CD4-positive, alpha-beta T cell treated with Interleukin-10 for 1 hour (primary cell): ENCODE data around the gene CLTB.

ENCODE experiments used
- DNase-seq: peaks from one replicate; pipeline ENCODE4 v3.0.0-alpha.2; 2020

CLTB gene

DNA sequence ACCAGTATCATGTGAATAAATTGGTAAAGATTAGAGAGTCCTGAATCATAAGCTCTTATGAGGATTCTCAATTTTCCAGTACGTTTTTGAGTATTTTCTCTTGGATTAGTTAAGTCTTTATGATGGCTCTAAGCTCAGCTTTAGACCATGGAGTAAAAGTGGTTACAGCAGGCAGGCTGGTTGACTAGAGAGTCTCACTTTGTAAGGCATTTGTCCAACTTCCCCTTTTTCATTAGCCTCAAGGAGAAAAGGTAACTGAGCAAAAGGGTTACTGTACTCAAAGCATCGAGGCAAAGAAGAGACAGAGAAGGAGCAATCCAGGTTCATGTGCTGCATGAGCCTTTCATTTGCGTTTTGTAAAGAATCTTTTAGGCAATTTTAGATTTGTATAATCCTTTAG is 36.5 kb downstream of the CLTB start:
- DNase-seq: no peak

DNA sequence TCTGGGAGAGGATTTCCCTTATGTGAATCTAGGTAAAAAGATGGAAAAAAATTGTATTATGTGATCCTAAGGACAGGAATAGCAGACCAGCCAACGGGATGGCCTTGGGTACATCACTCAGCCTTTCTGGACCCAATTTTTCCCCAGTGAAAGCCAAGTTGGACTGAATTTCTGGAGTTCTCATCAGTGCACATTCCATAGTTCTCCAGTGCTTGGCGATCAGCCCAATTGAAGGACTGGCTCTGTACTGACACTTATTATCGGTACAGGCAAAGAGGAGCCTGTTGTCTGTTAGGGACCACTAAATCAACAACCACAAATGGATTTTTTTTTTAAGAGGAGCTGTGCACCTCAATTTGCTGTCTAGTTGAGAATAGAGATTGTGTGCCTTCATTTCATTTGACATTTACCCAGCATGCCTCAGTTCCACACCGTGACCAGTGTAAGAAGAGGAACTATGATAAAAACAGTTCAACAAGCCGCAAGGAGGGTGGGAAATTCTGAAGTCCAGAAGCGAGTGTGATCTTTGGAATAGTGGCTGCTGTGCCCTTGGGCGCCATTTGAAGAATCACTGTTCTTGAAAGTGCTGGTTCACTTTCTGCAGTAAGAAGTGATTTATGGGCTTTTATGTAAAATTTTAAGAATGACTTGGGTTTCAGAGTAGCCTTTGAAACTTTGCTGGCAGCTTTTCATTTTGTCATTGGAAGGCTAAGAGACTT is 43.1 kb downstream of the CLTB start:
- no peak for DNase-seq

GRCh38 chr5:176371621-176372539 is 44.5 kb downstream of the CLTB start:
- DNase-seq: no peak

DNA sequence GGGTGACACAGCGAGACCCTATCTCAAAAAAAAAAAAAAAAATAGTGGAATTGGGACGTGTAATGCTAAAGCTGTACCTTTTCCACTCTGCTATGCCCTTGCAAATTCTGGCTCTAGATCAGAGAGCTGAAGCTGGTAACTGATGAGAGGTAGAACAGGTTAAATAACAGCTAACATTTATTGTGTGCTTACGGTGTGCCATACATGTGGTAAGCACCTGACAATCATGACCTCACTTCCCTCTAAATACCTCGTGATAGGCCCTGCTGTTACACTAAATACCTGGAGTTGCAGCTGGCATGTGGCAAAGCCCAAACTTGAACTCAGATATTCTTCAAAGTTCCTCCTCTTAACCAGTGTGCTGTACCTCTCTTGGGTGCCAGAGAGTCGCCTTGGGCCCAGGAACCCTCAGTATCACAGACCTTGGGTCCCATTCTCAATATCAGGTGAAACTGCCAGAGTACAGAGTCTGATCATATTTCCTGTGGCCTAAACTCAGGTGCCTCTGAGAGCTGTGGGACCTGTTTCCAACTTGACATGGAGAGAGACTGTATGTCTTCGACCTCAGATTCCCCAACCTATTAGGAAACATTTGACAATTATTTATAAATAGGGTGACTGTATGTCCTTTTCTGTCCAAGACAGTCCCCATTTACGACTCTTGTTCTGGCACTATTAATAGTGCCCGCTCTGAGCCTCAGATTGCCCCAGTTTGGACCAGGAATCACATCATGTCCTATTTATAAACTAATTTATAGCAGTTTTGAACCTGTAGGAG is 46.2 kb downstream of the CLTB start:
- DNase-seq: no peak

DNA sequence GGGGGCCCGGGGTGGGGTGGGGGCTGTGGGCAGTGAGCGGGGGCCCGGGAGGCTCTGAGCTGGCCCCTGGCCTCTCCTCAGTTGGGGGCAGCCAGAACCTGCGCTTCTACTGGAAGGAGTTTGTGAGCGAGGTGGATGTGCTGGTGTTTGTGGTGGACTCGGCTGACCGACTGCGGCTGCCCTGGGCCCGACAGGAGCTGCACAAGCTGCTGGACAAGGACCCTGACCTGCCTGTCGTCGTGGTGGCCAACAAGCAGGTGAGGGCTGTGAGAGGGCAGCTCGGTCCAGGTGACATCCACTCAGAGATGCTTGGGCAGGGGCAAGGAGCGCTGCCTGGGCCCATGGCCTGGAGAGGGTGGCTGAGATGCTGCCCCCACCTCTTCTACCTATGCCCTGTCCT is 47.6 kb downstream of the CLTB start:
- no peak for DNase-seq

GRCh38 chr5:176366232-176366894 is 50.0 kb downstream of the CLTB start:
- no peak for DNase-seq

- peak; percentile 61 for DNase-seq
Observed at GRCh38 chr5:176365351-176366231, 50.7 kb downstream of the CLTB start, which contains the start of gene ARL10. Gene ARL10 (plus strand): TSS chr5:176365487. CDS start chr5:176365564, 77 bp downstream.

GRCh38 chr5:176364765-176365350 is 51.5 kb downstream of the CLTB start:
- DNase-seq: no peak

- DNase-seq: no peak
Observed at GRCh38 chr5:176362233-176362490, 54.2 kb downstream of the CLTB start.

- peak; percentile 97 for DNase-seq
Observed at GRCh38 chr5:176361437-176362232, 54.7 kb downstream of the CLTB start, which contains the start of gene KIAA1191. Gene KIAA1191 (minus strand): TSS chr5:176361764. CDS start chr5:176359508, 2,256 bp downstream.

- no peak for DNase-seq
Observed at GRCh38 chr5:176360894-176361436, 55.4 kb downstream of the CLTB start.

- DNase-seq: no peak
Observed at GRCh38 chr5:176359658-176360057, 56.7 kb downstream of the CLTB start.

DNA sequence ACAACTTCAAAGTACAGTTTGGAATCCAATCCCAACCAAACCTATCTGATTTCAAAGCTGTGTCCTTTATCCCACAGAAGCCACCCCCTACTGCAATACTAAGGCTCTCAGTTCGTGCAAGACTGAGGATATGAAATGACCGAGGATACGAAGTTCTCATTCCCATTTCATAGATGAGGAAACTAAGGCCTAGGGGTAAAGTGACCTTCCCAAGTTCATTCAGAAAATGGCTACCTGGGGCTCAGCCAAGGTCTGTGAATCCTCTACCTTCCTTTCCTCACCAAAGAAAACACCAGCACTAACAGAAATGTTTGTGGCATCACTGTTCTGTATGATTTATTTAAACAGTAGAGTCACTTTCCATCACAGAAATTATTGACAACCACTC is 60.2 kb downstream of the CLTB start:
- no peak for DNase-seq

DNA sequence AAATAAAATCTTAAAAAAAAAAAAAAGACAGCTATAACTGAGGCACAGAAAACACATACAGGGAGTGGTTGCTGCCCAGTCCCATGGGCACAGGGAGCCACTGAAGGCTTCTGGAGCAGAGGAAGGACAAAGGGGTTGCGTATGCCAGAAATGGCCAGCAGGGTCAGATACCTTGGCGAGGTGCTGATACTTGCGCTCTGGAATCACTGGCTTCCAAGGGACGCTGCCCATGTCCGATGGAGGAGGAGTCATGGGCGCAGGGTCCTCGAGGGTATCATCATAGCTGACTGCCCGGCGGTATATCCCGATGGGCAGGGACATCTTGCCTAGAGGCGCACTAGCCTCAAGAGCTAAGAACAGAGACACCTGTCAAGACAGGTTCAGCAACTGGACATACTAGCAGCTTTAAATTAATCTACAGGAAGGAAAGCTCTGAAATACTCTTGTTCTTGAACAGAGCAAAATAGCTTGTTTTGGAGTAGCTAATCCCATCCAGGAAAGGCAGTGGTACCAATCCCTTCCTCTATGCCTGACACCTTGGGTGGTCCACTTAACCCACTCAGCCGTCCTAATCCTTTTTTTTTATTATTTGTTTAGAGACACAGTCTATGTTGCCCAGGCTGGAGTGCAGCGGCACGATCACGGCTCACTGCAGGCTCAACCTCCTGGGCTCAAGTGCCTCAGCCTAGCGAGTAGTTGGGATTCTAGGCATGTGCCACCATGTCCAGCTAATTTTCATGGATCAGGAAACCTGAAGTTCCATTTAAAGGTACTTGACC is 60.8 kb downstream of the CLTB start:
- no peak for DNase-seq

DNA sequence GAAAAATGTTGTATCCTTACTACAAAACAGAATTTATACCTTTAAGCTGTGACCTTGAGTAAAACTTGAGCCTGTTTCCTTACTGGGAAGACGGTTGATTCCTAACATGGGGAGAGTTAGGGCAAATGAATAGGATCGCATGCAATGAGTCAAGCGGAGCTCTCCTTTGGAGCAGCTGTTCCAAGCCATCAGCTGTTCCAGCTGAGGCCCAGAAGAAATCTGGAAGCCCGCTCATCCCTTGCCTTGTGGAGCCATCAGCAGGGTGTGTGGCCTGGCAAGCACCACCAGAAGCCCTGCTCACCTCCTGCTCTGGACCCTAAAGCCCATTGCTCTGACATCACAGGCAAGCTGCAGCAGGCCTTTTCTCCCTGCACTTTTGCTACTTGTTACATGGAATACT is 62.8 kb downstream of the CLTB start:
- DNase-seq: no peak

DNA sequence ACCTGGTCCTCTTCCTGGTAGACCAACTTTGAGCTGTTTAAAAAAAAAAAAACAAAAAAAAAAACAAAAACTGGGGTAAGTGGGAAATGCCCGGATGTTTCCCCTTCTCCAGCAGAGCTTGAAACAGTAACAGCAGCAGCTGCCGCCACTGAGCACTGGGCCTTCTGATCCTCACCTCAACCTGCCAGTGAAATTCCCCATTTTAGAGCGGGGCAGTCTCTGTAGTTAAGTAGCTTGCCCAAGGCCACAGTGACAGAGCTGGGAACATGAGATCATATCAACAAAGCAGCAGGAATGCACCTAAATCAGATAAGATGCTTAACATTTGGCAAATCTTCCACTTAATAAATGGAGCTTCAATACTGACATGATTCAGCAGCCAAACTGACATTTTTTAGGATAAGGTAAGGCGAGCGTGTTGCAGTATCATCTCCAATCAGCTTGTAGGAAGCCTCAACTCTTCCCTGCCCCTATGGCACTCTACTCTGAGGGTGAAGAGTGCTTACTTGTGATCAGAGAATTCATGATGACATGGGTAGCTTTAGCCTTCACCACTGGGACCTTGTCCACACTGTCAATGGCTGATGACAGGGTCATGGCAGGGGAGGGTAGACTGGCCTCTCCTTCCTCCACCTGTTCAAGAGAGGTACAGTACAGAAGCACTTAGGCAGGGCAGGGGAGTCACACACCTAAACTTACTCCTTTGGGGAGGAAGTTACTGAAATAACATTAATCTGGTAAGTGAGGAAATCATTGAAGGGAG is 64.0 kb downstream of the CLTB start:
- DNase-seq: no peak

- no peak for DNase-seq
Observed at GRCh38 chr5:176350416-176350815, 65.9 kb downstream of the CLTB start.

DNA sequence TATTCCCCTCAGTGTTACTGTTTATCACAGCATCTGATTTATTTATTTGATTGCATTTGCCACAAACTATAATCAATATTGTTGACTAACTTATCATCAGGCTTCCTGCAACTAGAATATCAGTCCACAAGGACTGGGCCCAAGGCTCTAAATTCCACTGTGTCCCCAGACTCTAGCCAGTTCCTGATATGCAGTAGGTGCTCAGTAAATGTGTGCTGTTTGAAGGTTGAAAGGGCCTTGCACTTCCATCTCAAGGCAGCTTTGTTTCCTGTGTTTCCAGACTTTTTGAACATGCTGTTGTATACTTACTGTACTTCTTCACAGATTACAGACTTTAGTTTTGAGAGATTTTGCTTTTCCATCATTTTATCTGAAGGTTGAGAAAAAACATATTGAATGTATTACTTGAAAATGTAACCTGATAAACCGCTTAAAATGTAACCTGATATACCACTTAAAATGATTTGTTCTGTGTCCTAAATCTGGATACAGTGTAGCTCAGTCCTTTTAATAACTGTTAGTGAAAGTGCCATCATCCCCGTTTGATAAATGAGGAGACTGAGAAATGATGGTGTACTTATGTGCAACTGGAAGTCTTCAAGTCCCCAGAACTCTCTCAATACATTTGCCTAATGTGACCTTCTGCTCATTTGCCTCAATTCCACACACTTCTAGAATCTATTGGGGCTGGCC is 73.4 kb downstream of the CLTB start:
- no peak for DNase-seq
